Cardiac muscle cell (in vitro differentiated cells and primary cell): ENCODE measurements around the gene PHLDB3. TPM values are rescaled to one million over a fixed set of nuclear protein-coding genes. Genes with fewer than 3 reads are reported as not detected.

Source experiments
- DNase-seq, 2 donors: peaks; one replicate each; pipeline versions ENCODE4 v3.0.0 to v3.0.0-alpha.2; 2010 to 2017; ENCODE audit warnings: low read depth in 1 of 2, low spot score in 1 of 2
- H3K27ac ChIP-seq: fragments of 200-600 bp; sonication (generic); 2 replicates; pipeline ENCODE4 v1.5.1; 2016
- H3K27me3 ChIP-seq: fragments of 200-600 bp; sonication (generic); 2 replicates; pipeline ENCODE4 v1.6.0; 2016; ENCODE audit warnings: control low read depth
- H3K36me3 ChIP-seq: fragments of 200-600 bp; sonication (generic); 2 replicates; pipeline ENCODE4 v1.5.1; 2016; ENCODE audit warnings: control low read depth
- H3K4me1 ChIP-seq: fragments of 200-600 bp; sonication (generic); 2 replicates; pipeline ENCODE4 v1.8.1; 2017; ENCODE audit warnings: low read depth, mild to moderate bottlenecking, mixed run types
- H3K4me3 ChIP-seq: fragments of 200-600 bp; sonication (generic); 2 replicates; pipeline ENCODE4 v1.5.1; 2016; ENCODE audit warnings: mild to moderate bottlenecking
- H3K9me3 ChIP-seq: fragments of 200-600 bp; sonication (generic); 2 replicates; pipeline ENCODE4 v1.5.1; 2017; ENCODE audit warnings: low read depth, mild to moderate bottlenecking, control low read depth
- polyA plus RNA-seq: library from polyadenylated mRNA; unstranded; fragments of >200 nt; fragmentation: Nextera tagmentation; extraction: Ambion mirVana; gene quantifications from 2 replicates; pipeline ENCODE4 v1.2.1, GENCODE V29; 2016
- total RNA-seq: library from RNA; depleted of rRNA; stranded (reverse); fragments of >200 nt; gene quantifications from 2 replicates; pipeline ENCODE4 v1.2.3, GENCODE V29; 2016
- TF ChIP-seq, protein P1 (sequence below): IDR thresholded peaks from 2 replicates; pipeline ENCODE4 v1.5.1; 2012; ENCODE audit warnings: low read depth, mild to moderate bottlenecking, low read length

PHLDB3 gene
- total and polyA plus RNA-seq, 2 experiments from 2014 or later = 11.2 to 45.9 TPM

GRCh38 chr19:43425567-43426392 is 78.8 kb downstream of the PHLDB3 start:
- Histone ChIP-seq H3K4me1 (no peaks in the 10 kb centered on the region), H3K27me3 (no peaks in the 10 kb centered on the region), H3K9me3 (no peaks in the 10 kb centered on the region), H3K36me3 (no peaks in the 10 kb centered on the region), H3K4me3 (no peak overlapping the region), H3K27ac (no peak overlapping the region)
- TF ChIP-seq, protein P1, sequence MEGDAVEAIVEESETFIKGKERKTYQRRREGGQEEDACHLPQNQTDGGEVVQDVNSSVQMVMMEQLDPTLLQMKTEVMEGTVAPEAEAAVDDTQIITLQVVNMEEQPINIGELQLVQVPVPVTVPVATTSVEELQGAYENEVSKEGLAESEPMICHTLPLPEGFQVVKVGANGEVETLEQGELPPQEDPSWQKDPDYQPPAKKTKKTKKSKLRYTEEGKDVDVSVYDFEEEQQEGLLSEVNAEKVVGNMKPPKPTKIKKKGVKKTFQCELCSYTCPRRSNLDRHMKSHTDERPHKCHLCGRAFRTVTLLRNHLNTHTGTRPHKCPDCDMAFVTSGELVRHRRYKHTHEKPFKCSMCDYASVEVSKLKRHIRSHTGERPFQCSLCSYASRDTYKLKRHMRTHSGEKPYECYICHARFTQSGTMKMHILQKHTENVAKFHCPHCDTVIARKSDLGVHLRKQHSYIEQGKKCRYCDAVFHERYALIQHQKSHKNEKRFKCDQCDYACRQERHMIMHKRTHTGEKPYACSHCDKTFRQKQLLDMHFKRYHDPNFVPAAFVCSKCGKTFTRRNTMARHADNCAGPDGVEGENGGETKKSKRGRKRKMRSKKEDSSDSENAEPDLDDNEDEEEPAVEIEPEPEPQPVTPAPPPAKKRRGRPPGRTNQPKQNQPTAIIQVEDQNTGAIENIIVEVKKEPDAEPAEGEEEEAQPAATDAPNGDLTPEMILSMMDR = peak; percentile 57
- DNase-seq = peak; percentile 24 to 30

Other genes starting within 250 kb of the PHLDB3 start
- not detected in 2 replicates for gene PSG9, start 235.2 kb downstream of the PHLDB3 start, total RNA-seq
- gene PSG9, start 235.2 kb downstream of the PHLDB3 start, polyA plus RNA-seq = not detected in 2 replicates
- gene CD177, start 151.1 kb downstream of the PHLDB3 start, total RNA-seq = not detected in 2 replicates
- not detected in 2 replicates for gene CD177, start 151.1 kb downstream of the PHLDB3 start, polyA plus RNA-seq
- gene TEX101, start 89.9 kb downstream of the PHLDB3 start, total RNA-seq = not detected in 2 replicates
- not detected in 2 replicates for gene TEX101, start 89.9 kb downstream of the PHLDB3 start, polyA plus RNA-seq
- 0.67 and 3.2 TPM in 2 replicates for gene LYPD3, start 39.1 kb downstream of the PHLDB3 start, total RNA-seq
- gene LYPD3, start 39.1 kb downstream of the PHLDB3 start, polyA plus RNA-seq = 0.73 and 3.5 TPM in 2 replicates
- 35.0 and 46.5 TPM in 2 replicates for gene ETHE1, start 22.5 kb upstream of the PHLDB3 start, total RNA-seq
- 31.6 and 41.7 TPM in 2 replicates for gene ETHE1, start 22.5 kb upstream of the PHLDB3 start, polyA plus RNA-seq
- gene ZNF575, start 28.4 kb upstream of the PHLDB3 start, total RNA-seq = 1.8 TPM in 1 of 2 replicates, not detected in the other
- gene ZNF575, start 28.4 kb upstream of the PHLDB3 start, polyA plus RNA-seq = 0.72 and 3.3 TPM in 2 replicates
- 82.5 and 85.3 TPM in 2 replicates for gene XRCC1, start 70.8 kb upstream of the PHLDB3 start, total RNA-seq
- 52.0 and 52.7 TPM in 2 replicates for gene XRCC1, start 70.8 kb upstream of the PHLDB3 start, polyA plus RNA-seq
- 9.2 and 12.1 TPM in 2 replicates for gene PINLYP, start 71.1 kb upstream of the PHLDB3 start, total RNA-seq
- 8.7 and 12.8 TPM in 2 replicates for gene PINLYP, start 71.1 kb upstream of the PHLDB3 start, polyA plus RNA-seq
- 39.0 and 49.6 TPM in 2 replicates for gene IRGQ, start 91.4 kb upstream of the PHLDB3 start, total RNA-seq
- gene IRGQ, start 91.4 kb upstream of the PHLDB3 start, polyA plus RNA-seq = 21.1 and 22.4 TPM in 2 replicates
- gene ZNF576, start 91.8 kb upstream of the PHLDB3 start, total RNA-seq = 12.5 and 12.6 TPM in 2 replicates
- gene ZNF576, start 91.8 kb upstream of the PHLDB3 start, polyA plus RNA-seq = 13.1 and 14.6 TPM in 2 replicates
- gene SRRM5, start 107.3 kb upstream of the PHLDB3 start, total RNA-seq = 0.18 and 0.30 TPM in 2 replicates
- gene SRRM5, start 107.3 kb upstream of the PHLDB3 start, polyA plus RNA-seq = 0.50 TPM in 1 of 2 replicates, not detected in the other
- gene ZNF428, start 114.9 kb upstream of the PHLDB3 start, total RNA-seq = 87.2 and 135 TPM in 2 replicates
- gene ZNF428, start 114.9 kb upstream of the PHLDB3 start, polyA plus RNA-seq = 134 and 207 TPM in 2 replicates
- gene CADM4, start 135.1 kb upstream of the PHLDB3 start, total RNA-seq = 40.5 and 59.6 TPM in 2 replicates
- gene CADM4, start 135.1 kb upstream of the PHLDB3 start, polyA plus RNA-seq = 12.3 and 13.3 TPM in 2 replicates
- gene PLAUR, start 165.4 kb upstream of the PHLDB3 start, total RNA-seq = 2.0 and 7.5 TPM in 2 replicates
- gene PLAUR, start 165.4 kb upstream of the PHLDB3 start, polyA plus RNA-seq = 3.8 TPM in 2 replicates
- not detected in 2 replicates for gene IRGC, start 211.3 kb upstream of the PHLDB3 start, total RNA-seq
- not detected in 2 replicates for gene IRGC, start 211.3 kb upstream of the PHLDB3 start, polyA plus RNA-seq